GM18499 (cell line): Measurements from ENCODE around the gene JPH2.

Source experiments
- ATAC-seq: cut with Tn5 transposase; IDR thresholded peaks from one replicate; pipeline ENCODE4 v1.9.1; 2021; ENCODE audit warnings: moderate number of reproducible peaks; ENCODE audit not compliant: insufficient read depth, unreplicated experiment

Gene JPH2

GRCh38 chr20:44067650-44068081 lies 119.3 kb downstream of the JPH2 start:
- ATAC-seq: no peak

- ATAC-seq: no peak
Measured at GRCh38 chr20:44066645-44067606, 120.1 kb downstream of the JPH2 start.

- no peak for ATAC-seq
Measured at GRCh38 chr20:44065401-44066340, 121.3 kb downstream of the JPH2 start.

GRCh38 chr20:44064501-44065400 lies 122.2 kb downstream of the JPH2 start:
- no peak for ATAC-seq
